Head of caudate nucleus (tissue), 42 donors: ENCODE results near the gene ZNF438.
"Not testable (repeated sequence)": the region's sequence is repeated elsewhere in the genome, so short reads cannot be mapped to it uniquely, and the experiment has no call there.

ENCODE experiments used
- DNase-seq, 42 donors: peaks; one replicate each; pipeline versions ENCODE4 v3.0.0 to v3.0.0-alpha.2; 2020 to 2021; ENCODE audit warnings: mixed read lengths in 7 of 42
- intact Hi-C: fragments of 100-400 bp; cut with DNase I; formaldehyde crosslinking; loops from one replicate; pipeline ENCODE4 v1.15.0; 2022

Gene ZNF438

DNA sequence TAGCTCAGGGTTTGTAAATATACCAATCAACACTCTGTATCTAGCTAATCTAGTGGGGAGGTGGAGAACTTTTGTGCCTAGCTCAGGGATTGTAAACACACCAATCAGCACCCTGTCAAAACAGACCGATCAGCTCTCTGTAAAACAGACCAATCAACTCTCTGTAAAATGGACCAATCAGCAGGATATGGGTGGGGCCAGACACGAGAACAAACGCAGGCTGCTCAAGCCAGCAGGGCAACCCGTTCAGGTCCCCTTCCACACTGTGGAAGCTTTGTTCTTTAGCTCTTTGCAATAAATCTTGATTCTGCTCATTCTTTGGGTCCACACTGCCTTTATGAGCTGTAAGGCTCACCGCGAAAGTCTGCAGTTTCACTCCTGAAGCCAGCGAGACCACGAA, 25.0 kb upstream of the ZNF438 start:
- intact Hi-C loops, DNase-seq: not testable (repeated sequence)

DNA sequence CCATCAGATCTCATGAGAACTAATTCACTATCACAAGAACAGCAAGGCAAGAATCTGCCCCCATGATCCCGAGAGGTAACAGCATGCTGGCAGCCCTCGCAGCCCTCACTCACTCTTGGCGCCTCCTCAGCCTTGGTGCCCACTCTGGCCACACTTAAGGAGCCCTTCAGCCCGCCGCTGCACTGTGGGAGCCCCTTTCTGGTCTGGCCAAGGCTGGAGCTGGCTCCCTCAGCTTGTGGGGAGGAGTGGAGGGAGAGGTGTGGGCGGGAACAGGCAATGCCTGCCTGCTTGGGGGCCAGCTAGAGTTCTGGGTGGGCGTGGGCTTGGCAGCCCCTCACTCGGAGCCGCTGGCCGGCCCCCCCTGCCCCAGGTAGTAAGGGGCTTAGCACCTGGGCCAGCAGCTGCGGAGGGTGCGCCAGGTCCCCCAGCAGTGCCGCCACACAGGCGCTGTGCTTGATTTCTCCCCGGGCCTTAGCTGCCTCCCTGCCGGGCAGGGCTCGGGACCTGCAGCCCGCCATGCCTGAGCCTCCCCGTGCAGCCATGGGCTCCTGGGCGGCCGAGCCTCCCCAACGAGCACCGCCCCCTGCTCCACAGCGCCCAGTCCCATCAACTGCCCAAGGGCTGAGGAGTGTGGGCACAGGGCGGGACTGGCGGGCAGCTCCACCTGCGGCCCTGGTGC, 24.0 kb upstream of the ZNF438 start:
- intact Hi-C loops, result no loop called here
- no peak for DNase-seq

DNA sequence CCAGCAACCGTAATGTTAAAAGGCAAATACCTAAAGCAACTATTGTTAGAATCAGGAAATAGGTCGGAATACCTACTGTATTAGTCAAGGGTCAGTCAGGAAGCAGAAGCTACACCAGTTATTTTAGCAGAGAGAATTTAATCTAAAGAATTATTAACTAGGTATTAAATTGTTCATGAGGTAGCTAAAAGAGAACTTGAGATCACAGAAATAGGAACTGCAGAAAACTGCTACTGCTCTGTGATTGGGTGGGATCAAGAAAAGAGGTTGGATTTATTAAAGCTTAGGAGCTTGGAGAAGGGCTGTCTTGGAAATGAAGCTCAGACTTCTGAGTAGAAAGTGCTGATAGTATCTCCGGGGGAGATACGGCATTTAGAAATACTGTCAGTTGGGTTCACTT, 20.0 kb upstream of the ZNF438 start:
- intact Hi-C loops, result no loop called here
- no peak for DNase-seq

DNA sequence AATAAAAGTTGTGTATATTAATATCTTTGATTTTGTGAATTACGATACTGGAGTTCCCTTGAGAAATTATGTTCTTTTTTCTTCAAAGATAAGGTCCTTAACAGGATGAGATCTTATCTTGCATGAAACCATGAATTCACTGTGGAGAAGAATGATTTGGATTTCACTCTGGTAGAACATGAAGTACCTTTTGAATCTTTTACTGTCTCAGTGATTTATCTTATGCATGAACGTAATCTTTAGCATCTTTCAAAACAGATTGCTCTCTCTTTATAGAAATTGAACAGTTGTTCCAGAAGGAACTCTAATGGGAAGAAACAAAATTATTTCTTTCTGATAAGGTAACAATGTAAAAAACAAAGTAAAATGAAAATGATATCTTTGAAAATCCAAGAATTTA, 11.0 kb upstream of the ZNF438 start:
- intact Hi-C loops, result no loop called here
- DNase-seq, result no peak

DNA sequence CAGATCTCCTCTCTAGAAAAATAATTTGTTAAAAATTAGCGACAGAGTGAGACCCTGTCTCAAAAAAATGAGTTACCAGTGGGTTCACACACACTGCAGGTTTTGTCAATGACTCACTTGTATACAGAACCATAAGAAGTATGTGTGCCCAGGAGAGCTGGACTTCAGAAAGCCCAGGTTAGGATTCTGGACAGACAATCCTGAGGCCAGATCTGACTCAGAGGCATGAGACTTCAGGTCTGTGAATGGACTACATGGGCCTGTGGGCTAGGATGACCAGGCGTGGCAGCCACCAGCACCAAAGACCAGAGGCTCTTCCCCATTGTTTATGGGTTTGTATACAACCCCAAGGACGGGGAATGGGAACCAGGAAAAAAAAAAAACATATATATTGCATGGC, 9.3 kb upstream of the ZNF438 start:
- intact Hi-C loops, result no loop called here
- DNase-seq, result no peak

DNA sequence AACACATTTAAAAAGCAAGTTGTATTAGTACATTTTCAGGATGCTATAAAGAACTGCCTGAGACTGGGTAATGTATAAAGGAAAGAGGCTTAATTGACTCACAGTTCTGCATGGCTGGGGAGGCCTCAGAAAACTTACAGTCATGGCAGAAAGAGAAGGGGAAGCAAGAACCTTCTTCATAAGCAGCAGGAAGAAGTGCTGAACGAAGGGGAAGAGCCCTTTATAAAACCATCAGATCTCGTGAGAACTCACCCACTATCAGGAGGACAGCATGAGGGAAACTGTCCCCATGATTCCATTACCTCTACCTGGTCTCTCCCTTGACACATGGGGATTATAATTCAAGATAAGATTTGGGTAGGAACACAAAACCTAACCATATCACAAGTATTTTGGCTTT, 7.3 kb upstream of the ZNF438 start:
- intact Hi-C loops, result loop anchor here (10.0 kb wide), 1 partner anchor 284 kb away; no protein-coding TSS in a partner anchor
- not testable (repeated sequence) for DNase-seq

DNA sequence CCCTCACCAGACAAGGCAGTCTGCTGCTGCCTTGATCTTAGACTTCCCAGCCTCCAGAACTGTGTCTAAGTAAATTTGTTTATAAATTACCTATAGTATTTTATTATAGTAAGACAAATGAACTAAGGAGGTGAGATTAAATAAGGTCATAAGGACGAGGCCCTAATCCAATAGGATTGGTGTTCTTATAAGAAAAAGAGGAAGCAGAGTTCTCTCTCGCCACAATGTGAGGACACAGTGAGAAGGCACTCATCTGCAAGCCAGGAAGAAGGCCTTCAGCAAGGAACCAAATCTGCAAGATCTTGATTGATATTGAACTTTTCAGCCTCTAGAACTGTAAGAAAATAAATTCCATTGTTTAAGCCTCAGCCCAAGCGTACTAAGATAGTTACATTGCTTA, 6.1 kb upstream of the ZNF438 start:
- no peak for DNase-seq
- intact Hi-C loops, result loop anchor here (10.0 kb wide), 1 partner anchor 283 kb away; no protein-coding TSS in a partner anchor

DNA sequence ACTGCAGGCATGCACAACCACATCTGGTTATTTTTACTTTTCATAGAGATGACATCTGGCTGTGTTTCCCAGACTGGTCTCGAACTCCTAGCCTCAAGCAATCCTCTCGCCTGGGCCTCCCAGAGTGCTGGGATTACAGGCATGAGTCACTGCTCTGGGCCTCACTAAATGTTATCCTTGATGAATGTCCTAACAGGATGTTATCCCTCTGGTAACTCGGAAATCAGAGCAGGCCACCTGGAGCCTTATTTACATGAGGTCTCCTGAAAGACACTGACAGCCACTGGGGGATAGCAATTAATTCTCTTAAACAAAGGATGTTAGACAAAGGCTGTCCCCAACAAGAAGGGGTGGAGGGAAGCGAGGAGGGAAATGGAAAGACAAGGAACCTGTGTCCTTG, 4.5 kb upstream of the ZNF438 start:
- intact Hi-C loops, result loop anchor here (10.0 kb wide), 1 partner anchor 281 kb away; no protein-coding TSS in a partner anchor
- DNase-seq, result no peak

DNA sequence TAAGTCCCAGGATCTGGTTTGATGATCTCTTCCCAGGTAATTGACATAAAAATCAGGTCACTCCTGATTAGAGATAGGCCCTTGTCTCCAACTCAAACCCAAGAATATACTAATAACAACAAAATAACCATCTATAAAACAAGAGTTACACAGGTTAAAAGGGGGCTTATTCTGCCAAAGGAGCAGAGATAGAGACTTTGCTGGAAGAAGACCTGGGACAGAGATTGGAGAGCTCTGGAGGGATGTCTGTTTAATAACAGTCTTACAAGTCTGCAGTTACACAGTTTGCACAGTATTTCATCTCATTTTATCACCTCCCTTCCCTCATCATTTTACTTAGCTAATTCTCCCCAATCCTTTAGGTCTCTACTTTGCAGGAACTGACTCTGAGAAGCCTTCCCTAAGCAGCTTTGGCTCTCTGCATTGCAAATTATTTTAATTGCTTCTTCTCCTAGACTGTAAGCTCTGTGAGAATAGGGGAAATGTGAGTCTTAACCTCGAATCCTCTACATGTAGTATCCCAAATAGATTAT, 3.7 kb upstream of the ZNF438 start:
- no peak for DNase-seq
- intact Hi-C loops, result loop anchor here (10.0 kb wide), 1 partner anchor 281 kb away; no protein-coding TSS in a partner anchor

DNA sequence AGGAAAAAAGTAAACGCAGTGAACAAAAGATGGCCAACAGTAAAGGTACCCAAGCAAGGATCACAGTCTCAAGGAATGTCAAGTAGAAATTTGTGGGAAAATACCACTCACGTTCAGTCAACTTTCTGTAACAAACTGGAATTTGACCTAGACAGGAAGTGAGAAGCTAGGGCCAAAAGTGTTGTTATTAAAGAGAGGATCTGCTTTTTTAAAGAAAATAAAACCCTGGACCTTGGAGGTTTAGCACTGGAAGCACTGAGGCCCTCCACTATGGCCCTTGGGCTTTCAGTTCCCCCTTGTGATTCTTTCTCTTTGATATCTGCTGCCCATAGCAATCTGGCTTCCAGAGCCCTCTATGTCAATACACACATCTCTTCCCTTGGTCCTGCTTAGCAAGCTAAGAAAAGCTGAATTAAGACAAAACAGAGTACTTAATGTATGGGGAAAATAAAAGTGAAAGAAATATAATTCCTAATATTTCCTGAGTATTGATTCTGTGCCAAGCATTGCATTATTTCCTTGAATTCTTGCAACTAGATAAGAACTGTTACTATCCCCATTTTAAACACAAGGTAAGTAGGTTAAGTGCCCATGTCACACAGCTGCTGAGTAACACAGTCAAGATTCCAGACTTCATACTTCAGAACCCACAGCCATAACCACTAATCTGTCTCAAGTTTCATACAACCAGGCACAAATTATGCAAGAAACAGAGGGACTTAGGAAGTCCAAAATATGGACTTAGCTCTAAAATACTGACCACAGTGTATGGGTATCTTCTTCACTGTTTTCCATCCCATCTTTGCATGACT, 2.6 kb upstream of the ZNF438 start:
- intact Hi-C loops, result loop anchor here (5.0 to 10.0 kb wide), 4 partner anchors 98 to 728 kb away; no protein-coding TSS in a partner anchor
- DNase-seq, result no peak

DNA sequence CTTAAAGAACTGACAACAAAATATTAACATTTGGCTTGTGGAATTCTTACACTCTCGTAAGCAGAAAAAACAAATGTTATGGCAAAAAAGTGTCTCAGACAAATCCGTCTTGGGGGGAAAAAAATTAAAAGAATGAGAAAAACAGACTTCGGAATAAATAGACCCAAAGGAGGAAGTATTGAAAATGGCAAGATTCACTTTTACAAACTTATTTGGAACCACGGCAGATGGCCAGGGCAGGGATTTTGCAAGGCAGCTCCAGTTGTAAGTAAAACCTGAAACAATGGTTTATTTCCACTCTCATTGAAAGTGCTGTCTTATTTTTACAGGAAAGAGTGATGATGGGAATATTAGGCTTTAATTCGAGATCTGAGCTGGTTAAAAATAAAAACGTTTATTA, 1.5 kb upstream of the ZNF438 start:
- DNase-seq, result no peak
- intact Hi-C loops, result loop anchor here (5.0 to 10.0 kb wide), 4 partner anchors 99 to 729 kb away; no protein-coding TSS in a partner anchor

DNA sequence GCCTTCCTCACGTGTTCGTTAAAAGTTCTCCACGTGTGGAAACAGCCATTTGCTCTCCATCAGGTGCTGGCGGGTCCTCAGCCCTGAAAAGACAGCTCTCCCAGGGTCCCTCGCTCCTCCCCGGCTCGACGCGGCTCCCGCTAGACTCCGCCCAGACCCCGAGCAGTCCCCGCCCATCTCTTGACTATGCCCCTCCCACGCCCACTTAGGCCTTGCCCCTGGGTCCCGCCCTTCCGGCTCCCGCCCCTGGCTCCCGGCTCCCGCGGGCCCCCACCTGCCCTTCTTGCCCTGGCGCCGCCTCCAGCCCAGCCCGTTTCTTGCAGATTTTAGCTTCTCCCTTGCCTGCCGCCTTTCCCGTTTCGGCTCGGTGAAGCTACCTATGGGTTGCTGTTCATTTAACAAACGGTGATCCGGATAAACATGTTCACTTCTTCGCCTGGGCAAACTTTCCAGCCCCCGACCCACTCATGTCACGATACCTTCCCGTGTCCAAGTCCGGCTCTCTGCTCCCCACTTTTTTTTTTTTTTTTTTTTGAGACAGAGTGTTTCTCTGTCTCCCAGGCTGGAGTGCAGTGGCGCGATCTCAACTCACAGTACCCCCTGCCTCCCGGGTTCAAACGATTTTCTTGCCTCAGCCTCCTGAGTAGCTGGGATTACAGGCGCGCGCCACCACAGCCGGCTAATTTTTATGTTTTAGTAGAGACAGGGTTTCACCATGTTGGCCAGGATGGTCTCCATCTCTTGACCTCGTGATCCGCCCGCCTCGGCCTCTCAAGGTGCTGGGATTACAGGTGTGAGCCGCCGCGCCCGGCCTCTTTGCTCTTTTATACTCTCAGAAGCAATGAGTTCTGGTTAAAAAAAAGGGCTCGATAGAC, 830 bp upstream of the ZNF438 start:
- intact Hi-C loops, result loop anchor here (5.0 to 10.0 kb wide), 4 partner anchors 100 to 730 kb away; no protein-coding TSS in a partner anchor
- peak; percentile 89 to 99 (median 97) for DNase-seq

DNA sequence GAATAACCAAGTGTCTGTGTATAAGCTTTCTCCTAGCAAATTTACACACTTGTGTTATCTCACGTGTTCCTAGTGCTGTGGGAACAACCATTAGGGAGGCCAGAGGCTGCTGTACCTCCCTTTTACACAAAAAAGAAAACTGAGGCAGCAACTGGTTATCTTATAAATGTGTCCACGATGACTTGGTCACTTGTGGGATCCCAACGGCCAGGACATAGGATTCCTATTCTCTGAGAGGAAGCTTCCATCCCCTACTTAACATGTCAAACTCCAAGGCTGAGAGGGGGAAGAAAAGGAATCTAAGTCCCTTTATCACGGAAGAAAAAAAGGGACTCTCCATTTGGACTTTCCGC, 484 bp downstream of the ZNF438 start:
- DNase-seq, result peak in 3 of 42 donors; percentile 3 to 26 (median 14)
- intact Hi-C loops, result loop anchor here (5.0 to 10.0 kb wide), 4 partner anchors 101 to 731 kb away; no protein-coding TSS in a partner anchor

DNA sequence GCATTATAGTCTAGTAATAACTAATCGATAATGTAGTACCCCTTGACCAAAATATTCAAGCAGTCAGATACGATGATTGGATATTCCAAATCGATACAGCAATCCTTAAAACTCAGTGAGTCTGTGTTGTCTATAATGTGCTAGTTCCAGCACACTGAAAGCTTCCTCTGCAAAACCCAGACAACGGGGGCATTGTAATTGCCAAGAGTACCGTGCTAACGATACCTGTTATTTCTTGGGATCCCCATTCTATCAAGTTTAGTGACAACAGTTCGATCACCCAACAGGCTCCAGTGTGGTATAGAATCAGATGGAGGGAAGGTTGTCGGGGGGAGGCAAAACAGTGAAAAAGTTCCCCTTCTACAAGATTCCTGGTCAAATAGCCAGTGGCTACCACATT, 865 bp downstream of the ZNF438 start:
- intact Hi-C loops, result loop anchor here (5.0 to 10.0 kb wide), 4 partner anchors 102 to 732 kb away; no protein-coding TSS in a partner anchor
- peak in 2 of 42 donors; percentile 19 to 21 for DNase-seq

DNA sequence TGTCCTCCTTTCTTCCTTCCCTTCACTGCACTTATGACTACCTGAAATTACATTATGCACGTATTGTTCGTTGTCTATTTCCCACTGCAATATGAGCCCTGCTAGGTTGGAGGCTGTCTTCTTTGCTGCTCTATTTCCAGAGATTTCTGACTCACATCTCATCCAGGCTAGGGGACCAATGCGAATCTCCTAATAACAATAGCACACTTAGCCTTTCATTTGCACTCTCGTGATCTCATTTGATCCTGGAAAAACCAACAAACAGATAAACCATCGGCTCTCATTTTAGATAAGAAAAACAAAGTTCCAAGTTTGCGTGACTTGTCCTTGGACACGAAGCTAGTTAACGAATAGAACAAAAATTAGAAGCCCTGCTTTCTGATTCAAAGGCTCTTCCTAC, 1.4 kb downstream of the ZNF438 start:
- intact Hi-C loops, result loop anchor here (5.0 to 10.0 kb wide), 4 partner anchors 102 to 732 kb away; no protein-coding TSS in a partner anchor

DNA sequence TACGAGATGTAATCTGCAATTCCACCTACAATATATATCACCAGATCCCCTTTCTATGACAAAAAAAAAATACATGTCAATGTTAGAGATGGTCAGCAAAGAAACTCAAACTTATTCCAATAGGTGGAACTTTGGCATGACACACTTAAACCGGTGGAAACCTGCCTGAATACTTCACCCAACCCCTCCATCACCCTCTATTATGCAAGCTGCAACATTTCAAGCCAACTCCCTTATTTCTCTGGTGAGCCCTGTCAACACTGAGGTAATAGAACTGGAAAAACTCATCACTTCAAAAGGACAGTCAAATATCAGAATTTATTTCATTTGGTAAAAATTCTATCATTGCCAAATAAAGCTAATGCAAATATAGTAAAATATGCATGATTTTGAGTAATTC, 3.6 kb downstream of the ZNF438 start:
- no peak for DNase-seq
- intact Hi-C loops, result no loop called here

More for the DNA sequence above, 1.4 kb downstream of the ZNF438 start:
- no peak for DNase-seq

DNA sequence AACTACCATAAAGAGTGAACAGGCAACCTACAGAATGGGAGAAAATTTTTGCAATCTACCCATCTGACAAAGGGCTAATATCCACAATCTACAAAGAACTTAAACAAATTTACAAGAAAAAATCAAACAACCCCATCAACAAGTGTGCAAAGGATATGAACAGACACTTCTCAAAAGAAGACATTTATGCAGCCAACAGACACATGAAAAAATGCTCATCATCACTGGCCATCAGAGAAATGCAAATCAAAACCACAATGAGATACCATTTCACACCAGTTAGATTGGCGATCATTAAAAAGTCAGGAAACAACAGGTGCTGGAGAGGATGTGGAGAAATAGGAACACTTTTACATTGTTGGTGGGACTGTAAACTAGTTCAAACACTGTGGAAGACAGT, 5.4 kb downstream of the ZNF438 start:
- DNase-seq, intact Hi-C loops: not testable (repeated sequence)

DNA sequence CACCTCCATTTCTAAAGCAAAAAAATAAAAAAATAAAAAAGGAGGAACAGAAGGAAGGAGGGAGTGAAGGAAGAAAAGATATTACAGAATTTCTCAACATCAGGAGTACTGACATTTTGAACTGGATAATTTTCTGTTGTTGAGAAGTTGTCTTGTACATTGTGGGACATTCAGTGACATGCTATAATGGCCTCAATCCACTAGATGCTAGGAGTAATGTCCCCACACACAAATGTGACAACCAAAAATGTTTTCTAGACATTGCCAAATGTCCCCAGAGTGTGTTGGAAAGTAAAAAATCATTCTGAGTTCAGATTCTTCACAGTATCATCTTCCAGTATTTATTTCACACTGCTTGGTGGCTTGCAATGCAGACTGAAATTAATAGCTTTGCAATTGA, 6.5 kb downstream of the ZNF438 start:
- no peak for DNase-seq
- intact Hi-C loops, result no loop called here

DNA sequence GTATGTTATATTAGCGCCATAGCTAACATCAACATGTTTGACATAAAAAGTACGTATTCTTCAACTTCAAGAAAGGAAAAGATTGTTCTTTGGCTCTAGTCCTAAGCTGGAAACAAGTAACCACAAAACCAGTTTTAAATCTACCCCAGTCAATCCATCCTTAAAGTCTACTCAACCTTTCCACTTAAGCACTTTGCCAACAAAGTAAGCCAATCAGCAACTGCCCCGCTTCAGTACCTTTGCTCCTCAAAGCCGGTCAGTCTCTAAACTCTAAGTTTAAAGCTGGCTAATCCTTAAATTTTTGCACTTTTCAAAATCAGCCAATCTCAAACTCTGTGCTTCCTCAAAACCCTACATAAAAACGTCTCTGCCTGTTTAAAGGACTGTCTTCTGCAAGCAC, 8.1 kb downstream of the ZNF438 start:
- no peak for DNase-seq
- intact Hi-C loops, result no loop called here
